Erythroblast (primary cell): ENCODE measurements around the gene PDK1.

Source experiments
- GATA1 ChIP-seq: IDR thresholded peaks from 2 replicates; pipeline ENCODE4 v1.6.1; 2011; ENCODE audit warnings: low read depth, mild to moderate bottlenecking, control low read depth, low read length, moderate library complexity
- POLR2A ChIP-seq: IDR thresholded peaks from 2 replicates; pipeline ENCODE4 v1.6.1; 2011; ENCODE audit warnings: mild to moderate bottlenecking, low read length

- TF ChIP-seq POLR2A (no peak), GATA1 (no peak)
Measured at GRCh38 chr2:172545408-172546075, 10.3 kb upstream of the PDK1 start.
